Activated CD8-positive, alpha-beta T cell treated with anti-CD3 and anti-CD28 coated beads for 36 hours (primary cell): ENCODE results near the gene EXTL1. TPM values are rescaled to one million over a fixed set of nuclear protein-coding genes. Genes with fewer than 3 reads are reported as not detected.

Experiments
- ATAC-seq: fragments of 200-7000 bp; cut with Tn5 transposase; one replicate; pipeline ENCODE4 v1.10.0; 2021; ENCODE audit warnings: mild to moderate bottlenecking, moderate library complexity
- CTCF ChIA-PET: fragments of 350-600 bp; sonication (Branson Sonifier 250); formaldehyde crosslinking; loops from one replicate; lab custom pipeline; 2021; ENCODE audit warnings: antibody characterized with exemption; lab: Charles Lee
- POLR2A ChIA-PET: fragments of 350-600 bp; sonication (Branson Sonifier 250); formaldehyde crosslinking; loops from one replicate; lab custom pipeline; 2021; ENCODE audit warnings: antibody characterized with exemption; lab: Charles Lee
- DNase-seq: peaks from one replicate; pipeline ENCODE4 v3.0.0-alpha.2; 2020
- H3K27ac Mint-ChIP-seq: one replicate; pipeline ENCODE4 v1.8.0; 2021; ENCODE audit warnings: mild to moderate bottlenecking, mixed read lengths
- H3K27me3 Mint-ChIP-seq: one replicate; pipeline ENCODE4 v1.8.0; 2021; ENCODE audit warnings: mixed read lengths
- H3K36me3 Mint-ChIP-seq: one replicate; pipeline ENCODE4 v1.8.0; 2021; ENCODE audit warnings: low read depth, mixed read lengths
- H3K4me1 Mint-ChIP-seq: one replicate; pipeline ENCODE4 v1.8.0; 2021; ENCODE audit warnings: low read depth, mixed read lengths
- H3K4me3 Mint-ChIP-seq: one replicate; pipeline ENCODE4 v1.8.0; 2021; ENCODE audit warnings: mild to moderate bottlenecking, moderate library complexity, mixed read lengths
- H3K9me3 Mint-ChIP-seq: one replicate; pipeline ENCODE4 v1.8.0; 2021; ENCODE audit warnings: mixed read lengths
- CTCF ChIP-seq: fragments of 200-600 bp; IDR thresholded peaks from one replicate; pipeline ENCODE4 v1.8.0; 2022; ENCODE audit warnings: antibody characterized with exemption, mild to moderate bottlenecking
- intact Hi-C: fragments of 100-400 bp; cut with micrococcal nuclease; formaldehyde crosslinking; loops from one replicate; pipeline ENCODE4 v1.10.0; 2022
- total RNA-seq, 2 experiments: library from RNA; stranded (reverse); gene quantifications; one replicate each; pipeline ENCODE4 v1.2.3, GENCODE V29; 2021

The EXTL1 gene
- total RNA-seq, 2 experiments from 2014 or later = not detected

- Mint-ChIP-seq H3K27ac (no peak overlapping the region), H3K27me3 (peaks cover 12% of the 10 kb centered on the region), H3K9me3 (no peaks in the 10 kb centered on the region), H3K4me1 (no peaks in the 10 kb centered on the region), H3K4me3 (no peak overlapping the region), H3K36me3 (no peaks in the 10 kb centered on the region)
- intact Hi-C loops = no loop called here
- POLR2A ChIA-PET = no interaction called here
- CTCF ChIA-PET = interaction anchor here (0.6 kb wide), 1 partner anchor 115 kb away, joined by 3 read pairs; no protein-coding TSS in a partner anchor
- ATAC-seq (no peak), DNase-seq (no peak)
- no peak for TF ChIP-seq CTCF
Measured at GRCh38 chr1:26078286-26079177, 57.0 kb downstream of the EXTL1 start.

- ATAC-seq (no peak), DNase-seq (no peak)
- POLR2A ChIA-PET = no interaction called here
- CTCF ChIA-PET = no interaction called here
- Mint-ChIP-seq H3K4me3 (no peak overlapping the region), H3K27me3 (peaks cover 12% of the 10 kb centered on the region), H3K27ac (no peak overlapping the region), H3K4me1 (no peaks in the 10 kb centered on the region), H3K9me3 (no peaks in the 10 kb centered on the region), H3K36me3 (no peaks in the 10 kb centered on the region)
- intact Hi-C loops = no loop called here
- TF ChIP-seq CTCF = no peak
Measured at GRCh38 chr1:26079178-26079563, 57.6 kb downstream of the EXTL1 start.

- H3K9me3 Mint-ChIP-seq = no peaks in the 10 kb centered on the region
- no peak overlapping the region for H3K4me3 Mint-ChIP-seq
- POLR2A ChIA-PET = no interaction called here
- ATAC-seq = no peak
- H3K36me3 Mint-ChIP-seq = no peaks in the 10 kb centered on the region
- H3K4me1 Mint-ChIP-seq = no peaks in the 10 kb centered on the region
- TF ChIP-seq CTCF = no peak
- intact Hi-C loops = no loop called here
- no peak overlapping the region for H3K27ac Mint-ChIP-seq
- CTCF ChIA-PET = interaction anchor here (1.7 kb wide), 1 partner anchor 11 kb away, joined by 4 read pairs; no protein-coding TSS in a partner anchor
- DNase-seq = no peak
- H3K27me3 Mint-ChIP-seq = peaks cover 10% of the 10 kb centered on the region
Measured at GRCh38 chr1:26079960-26080814, 58.6 kb downstream of the EXTL1 start.

GRCh38 chr1:26081267-26082019 lies 59.9 kb downstream of the EXTL1 start:
- intact Hi-C loops = no loop called here
- Mint-ChIP-seq H3K4me3 (no peak overlapping the region), H3K27ac (no peak overlapping the region), H3K36me3 (no peaks in the 10 kb centered on the region), H3K27me3 (peaks cover 10% of the 10 kb centered on the region), H3K4me1 (no peaks in the 10 kb centered on the region), H3K9me3 (no peaks in the 10 kb centered on the region)
- ChIA-PET POLR2A (no interaction called here), CTCF (interaction anchor here (1.7 kb wide), 1 partner anchor 10 kb away, joined by 4 read pairs; no protein-coding TSS in a partner anchor)
- ATAC-seq = no peak
- TF ChIP-seq CTCF = no peak
- DNase-seq = no peak
